Fibroblast of skin of right quadriceps (primary cell): Measurements from ENCODE around the gene ZMIZ1.

ENCODE experiments used
- DNase-seq: peaks from one replicate; pipeline ENCODE4 v3.0.0-alpha.2; 2013

Gene ZMIZ1

DNA sequence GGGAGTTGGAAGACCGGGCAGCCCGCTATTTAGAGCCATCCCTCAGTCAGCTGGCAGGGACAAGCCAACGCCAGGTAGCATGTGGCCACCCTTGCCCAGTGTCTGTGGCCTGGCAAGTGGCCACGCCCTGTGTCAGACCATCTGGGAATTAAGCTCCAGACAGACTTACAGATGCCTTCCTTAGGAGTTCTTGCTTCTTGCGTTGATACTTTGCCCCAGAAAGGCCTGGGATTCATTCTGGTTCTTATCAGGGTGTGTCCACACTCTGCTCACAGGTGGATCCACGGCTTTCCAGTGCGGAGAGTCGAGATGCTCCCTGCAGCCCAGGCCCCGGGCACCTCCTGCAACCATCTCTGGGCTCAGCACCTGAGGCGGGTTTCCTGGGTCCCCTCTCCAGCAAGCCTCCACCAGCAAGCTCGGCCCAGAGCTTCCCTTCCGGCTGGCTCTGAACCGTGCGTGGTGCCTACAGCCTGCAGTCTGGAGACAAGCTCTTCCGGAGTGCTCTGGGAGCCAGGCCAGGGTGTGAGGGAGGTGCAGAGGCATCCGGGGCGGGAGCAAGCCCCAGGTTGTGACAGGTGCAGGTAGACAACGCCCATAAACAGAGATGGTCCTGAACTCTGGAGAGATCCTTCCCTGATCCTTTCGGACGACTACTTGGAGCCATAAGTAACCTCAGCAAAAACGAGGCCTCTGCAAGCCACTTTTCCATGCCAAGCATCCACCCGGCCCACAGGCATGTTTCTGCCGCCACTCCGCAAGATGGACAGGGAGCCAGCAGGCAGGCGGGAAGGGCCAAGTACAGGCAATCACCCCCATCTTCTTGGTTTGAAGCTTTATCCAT, 246.2 kb downstream of the ZMIZ1 start:
- DNase-seq = no peak

- DNase-seq = no peak
Measured at GRCh38 chr10:79315602-79315920, 246.8 kb downstream of the ZMIZ1 start.

DNA sequence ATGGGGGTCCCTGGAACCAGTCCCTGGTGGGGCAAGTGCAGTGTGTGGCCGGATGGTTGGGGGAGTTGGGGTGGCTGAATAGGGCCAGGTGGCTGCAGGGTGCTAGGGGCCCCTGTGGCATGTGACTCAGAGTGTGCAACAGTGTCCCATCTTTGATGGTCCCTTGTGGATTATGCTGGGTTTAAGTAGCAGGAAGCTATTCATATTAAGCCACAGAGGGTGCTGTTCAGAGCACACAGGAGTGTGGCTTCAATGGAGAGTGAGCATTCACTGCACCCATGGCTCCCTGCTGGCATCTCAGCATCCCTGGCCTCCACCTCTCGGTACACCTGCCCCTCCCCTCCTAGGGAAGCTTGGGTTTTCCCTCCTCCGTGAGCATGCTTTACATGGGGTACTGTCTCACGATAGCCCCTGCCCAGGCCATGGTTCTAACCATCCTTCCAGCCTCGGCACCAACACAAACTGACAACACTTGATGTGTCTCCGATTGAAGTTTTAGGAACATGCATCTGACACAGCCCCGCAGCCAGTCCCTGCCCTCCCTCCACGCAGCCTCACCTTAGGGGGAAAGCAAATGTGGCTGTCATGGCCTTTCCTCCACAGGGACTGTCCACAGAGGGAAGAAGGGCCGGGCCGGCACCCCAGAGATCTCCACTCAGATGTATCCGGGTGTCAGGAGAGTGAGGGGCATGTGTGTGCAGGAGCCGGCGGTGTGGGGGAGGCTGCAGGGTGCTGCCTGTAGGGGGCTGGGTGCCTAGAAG, 248.1 kb downstream of the ZMIZ1 start:
- no peak for DNase-seq

- DNase-seq = no peak
Measured at GRCh38 chr10:79318369-79318768, 249.6 kb downstream of the ZMIZ1 start.

- DNase-seq = no peak
Measured at GRCh38 chr10:79319115-79319771, 250.5 kb downstream of the ZMIZ1 start.

GRCh38 chr10:79320316-79320715, 251.6 kb downstream of the ZMIZ1 start:
- no peak for DNase-seq

GRCh38 chr10:79320820-79321493, 252.2 kb downstream of the ZMIZ1 start:
- peak; percentile 86 for DNase-seq

GRCh38 chr10:79321494-79321882, 252.7 kb downstream of the ZMIZ1 start:
- no peak for DNase-seq

DNA sequence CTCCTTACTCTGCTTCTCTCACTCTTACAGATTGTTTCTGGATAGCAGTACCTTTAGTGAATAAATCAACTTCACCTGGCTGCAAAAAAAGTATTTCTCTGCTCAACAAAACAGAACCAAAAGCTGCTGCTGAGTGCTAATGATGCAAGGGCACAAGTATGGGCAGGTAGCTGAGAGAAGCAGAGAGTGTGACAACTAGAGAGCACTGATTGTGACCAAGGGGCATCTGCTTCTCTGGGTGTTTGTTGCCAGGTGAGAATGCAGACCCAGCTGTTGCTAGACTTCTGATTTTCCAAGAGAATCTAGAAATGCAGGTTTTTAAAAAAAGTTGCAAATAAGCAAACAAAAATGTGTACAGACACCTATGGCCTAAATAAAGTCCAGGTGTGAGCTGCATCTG, 253.2 kb downstream of the ZMIZ1 start:
- no peak for DNase-seq

DNA sequence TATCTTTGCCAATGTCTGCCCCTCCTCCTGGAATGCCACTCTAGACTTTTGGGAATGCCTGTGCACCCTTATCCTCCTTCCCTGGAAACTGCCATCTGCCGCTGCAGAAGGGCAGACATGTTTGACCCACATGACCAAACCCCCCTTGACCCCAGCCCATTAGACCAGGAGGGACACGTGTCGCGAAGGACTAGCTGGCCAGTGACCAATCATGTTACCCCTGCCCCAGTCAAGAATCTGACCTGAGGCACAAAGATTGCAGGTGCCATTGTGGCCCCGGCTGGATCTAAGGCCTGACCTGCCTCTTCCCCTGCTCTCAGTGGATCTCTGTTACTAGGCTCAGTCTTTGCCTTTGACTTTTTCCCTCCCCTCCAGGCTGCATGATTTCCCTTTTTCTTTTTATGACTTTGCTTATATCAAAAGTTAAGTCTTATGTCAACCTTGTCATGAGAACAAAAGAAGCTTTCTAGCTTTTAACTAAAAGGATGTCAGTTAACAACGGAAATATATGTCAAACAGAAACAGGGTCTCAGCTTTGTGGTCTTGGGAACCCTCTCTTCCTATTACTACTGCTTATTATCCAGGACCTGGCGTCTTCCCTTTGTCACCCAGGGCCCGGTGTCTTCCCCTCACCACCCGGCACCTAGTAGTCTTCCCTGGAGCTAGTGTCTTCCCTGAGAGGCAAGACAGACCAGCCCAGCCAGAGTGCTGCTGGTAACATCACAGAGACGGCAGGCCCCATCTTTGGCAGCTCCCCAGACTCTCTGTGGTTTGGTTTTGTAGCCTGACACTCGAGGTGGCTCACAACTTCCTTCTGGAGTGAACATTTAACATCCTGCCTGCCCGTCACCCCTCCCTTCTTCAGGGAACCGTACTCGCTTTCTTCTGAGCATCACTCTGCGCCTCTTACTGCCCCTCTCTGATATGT, 254.1 kb downstream of the ZMIZ1 start:
- peak; percentile 96 for DNase-seq

DNA sequence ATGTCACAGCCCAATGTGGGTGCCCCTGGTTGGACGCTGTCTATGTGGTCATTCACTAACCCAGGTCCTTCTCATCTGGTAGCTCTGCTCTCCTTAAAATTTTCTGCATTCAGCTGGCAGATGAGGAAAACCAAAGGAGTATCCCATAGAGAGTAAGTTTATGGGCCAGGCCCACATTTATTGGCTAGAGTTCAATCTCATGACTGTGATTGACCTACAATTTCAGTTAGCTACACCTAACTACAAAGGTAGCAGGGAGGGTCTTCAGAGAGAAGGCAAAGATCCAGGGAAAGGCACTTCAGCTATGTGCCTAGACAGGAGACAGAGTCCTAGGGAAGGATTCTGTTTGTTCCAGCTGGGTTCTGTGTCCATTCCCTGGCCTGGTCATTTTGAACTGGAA, 254.8 kb downstream of the ZMIZ1 start:
- no peak for DNase-seq

- no peak for DNase-seq
Measured at GRCh38 chr10:79324032-79324695, 255.4 kb downstream of the ZMIZ1 start.

- no peak for DNase-seq
Measured at GRCh38 chr10:79326361-79327089, 257.8 kb downstream of the ZMIZ1 start.

DNA sequence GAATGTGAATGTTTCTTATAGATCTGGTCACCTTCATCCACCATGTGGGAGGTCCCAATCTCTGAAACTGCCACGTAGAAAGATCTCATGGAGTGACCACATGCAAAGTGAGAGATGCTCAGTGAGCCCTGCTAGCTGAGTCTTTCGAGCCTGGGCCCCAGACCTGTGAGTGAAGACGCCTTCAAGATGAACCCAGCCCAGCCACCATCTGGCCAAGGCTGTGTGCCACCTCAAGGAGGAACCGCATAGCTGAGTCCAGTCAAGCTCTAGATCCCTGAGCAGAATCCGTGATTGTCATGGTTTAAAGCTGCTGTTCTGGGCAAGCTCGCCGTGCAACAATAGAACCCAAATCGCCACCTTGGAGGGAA, 258.3 kb downstream of the ZMIZ1 start:
- DNase-seq = no peak

- no peak for DNase-seq
Measured at GRCh38 chr10:79328147-79328701, 259.5 kb downstream of the ZMIZ1 start.

GRCh38 chr10:79328737-79329504, 260.2 kb downstream of the ZMIZ1 start:
- no peak for DNase-seq

DNA sequence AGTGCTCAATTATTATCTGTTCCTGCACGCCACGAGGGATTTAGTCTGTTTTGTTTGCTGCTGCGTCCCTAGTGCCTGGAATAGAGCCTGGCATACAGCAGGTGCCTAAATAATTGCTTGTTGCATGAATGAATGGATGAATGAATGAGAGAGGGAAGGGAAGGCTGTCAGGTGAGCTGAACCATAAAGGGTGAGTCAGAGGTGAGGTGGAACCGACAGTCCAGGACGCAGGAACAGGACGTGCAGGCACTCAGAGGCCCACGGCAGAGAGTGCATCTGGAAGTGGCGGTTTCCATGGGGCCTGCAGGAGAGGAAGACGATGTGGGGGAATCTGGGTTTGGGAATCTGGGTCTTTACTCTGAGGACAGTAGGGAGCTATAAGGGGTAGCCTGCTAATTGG, 260.8 kb downstream of the ZMIZ1 start:
- DNase-seq = no peak

GRCh38 chr10:79331226-79331625, 262.5 kb downstream of the ZMIZ1 start:
- no peak for DNase-seq

GRCh38 chr10:79331709-79332108, 262.9 kb downstream of the ZMIZ1 start:
- peak; percentile 90 for DNase-seq
